ENCODE measurements around the gene EGFL7. TPM values are rescaled to one million over a fixed set of nuclear protein-coding genes. Genes with fewer than 3 reads are reported as not detected.

EGFL7 gene
- polyA plus RNA-seq, 3 donors, result 1.3 to 2.8 (median 2.2) TPM

- DNase-seq, result peak in 2 of 3 donors; percentile 25 to 32
- Histone ChIP-seq H4K20me1 (ENCODE audit: insufficient read depth, low read length) (peaks cover 49% of the 10 kb centered on the region), H3K27ac (ENCODE audit: low read depth in 1 of 2, low read length in 2 of 2) (peak overlapping the region; percentile 89 to 92), H3K36me3 (replicated peaks in 1 of 2; ENCODE audit: control insufficient read depth in 1 of 2, insufficient read depth in 2 of 2, low read length in 2 of 2) (peaks cover 0 to 13% of the 10 kb centered on the region in 2 donors), H3K9ac (ENCODE audit: insufficient read depth, low read length, poor library complexity, severe bottlenecking) (peak overlapping the region; percentile 96), H3K4me1 (ENCODE audit: control insufficient read depth in 1 of 2, insufficient read depth in 2 of 2, low read length in 2 of 2) (peaks cover 26 to 44% of the 10 kb centered on the region in 2 donors), H3K4me2 (replicated peaks; ENCODE audit: extremely low read depth, low read length, poor library complexity, severe bottlenecking) (peak overlapping the region; percentile 98), H3K4me3 (replicated peaks in 1 of 3; ENCODE audit: low read depth in 2 of 3, low read length in 3 of 3) (peak overlapping the region; percentile 78 to 97 (median 97)), H3K9me3 (replicated peaks in 1 of 2; ENCODE audit: control insufficient read depth in 1 of 2, insufficient read depth in 1 of 2, low read length in 2 of 2) (no peaks in the 10 kb centered on the region), H2AFZ (ENCODE audit: insufficient read depth, low read depth, low read length, poor library complexity, severe bottlenecking) (peak overlapping the region; percentile 72), H3K27me3 (ENCODE audit: control insufficient read depth in 2 of 2, insufficient read depth in 2 of 2, low read length in 2 of 2) (no peaks in the 10 kb centered on the region), H3K79me2 (ENCODE audit: insufficient read depth, low read length) (peaks cover 59% of the 10 kb centered on the region)
- peaks cover 29% of the 10 kb centered on the region for H3K4me1 Mint-ChIP-seq
- H3K9me3 Mint-ChIP-seq, result peaks cover 0 to 3% (median 0%) of the 10 kb centered on the region in 7 donors
- no peaks in the 10 kb centered on the region for H3K27me3 Mint-ChIP-seq (ENCODE audit: low read depth in 3 of 3)
- H3K4me3 Mint-ChIP-seq, result peak overlapping the region; percentile 93 to 98
- H3K27ac Mint-ChIP-seq, result peak overlapping the region; percentile 88 to 96 (median 93)
- WGBS (ENCODE audit: insufficient coverage), result 36% methylated on average over 16 of the region's 19 CpGs
- H3K36me3 Mint-ChIP-seq, result peaks cover 0 to 12% of the 10 kb centered on the region in 2 donors
- no peak for TF ChIP-seq CTCF (IDR thresholded peaks at IDR 0.05)
- intact Hi-C loops (cut with micrococcal nuclease), result loop anchor here (5.0 kb wide), 2 partner anchors 41 to 199 kb away; no protein-coding TSS in a partner anchor
Observed at GRCh38 chr9:136685790-136686533, 23.2 kb downstream of the EGFL7 start.

- WGBS (ENCODE audit: insufficient coverage), result 0% methylated on average over 11 of the region's 20 CpGs
- intact Hi-C loops (cut with micrococcal nuclease), result loop anchor here (5.0 kb wide), 2 partner anchors 41 to 199 kb away; no protein-coding TSS in a partner anchor
- no peaks in the 10 kb centered on the region for H3K27me3 ChIP-seq (ENCODE audit: control insufficient read depth in 2 of 2, insufficient read depth in 2 of 2, low read length in 2 of 2)
- peak overlapping the region; percentile 98 for H3K4me2 ChIP-seq (replicated peaks; ENCODE audit: extremely low read depth, low read length, poor library complexity, severe bottlenecking)
- H3K36me3 Mint-ChIP-seq, result peaks cover 0 to 9% of the 10 kb centered on the region in 2 donors
- H3K4me1 Mint-ChIP-seq, result peaks cover 28% of the 10 kb centered on the region
- H3K9ac ChIP-seq (ENCODE audit: insufficient read depth, low read length, poor library complexity, severe bottlenecking), result peak overlapping the region; percentile 96
- peaks cover 24 to 39% of the 10 kb centered on the region in 2 donors for H3K4me1 ChIP-seq (ENCODE audit: control insufficient read depth in 1 of 2, insufficient read depth in 2 of 2, low read length in 2 of 2)
- H3K9me3 Mint-ChIP-seq, result peaks cover 0 to 3% (median 0%) of the 10 kb centered on the region in 7 donors
- H3K4me3 Mint-ChIP-seq, result peak overlapping the region; percentile 93 to 98
- H3K27ac Mint-ChIP-seq, result peak overlapping the region; percentile 88 to 96 (median 93)
- peaks cover 45% of the 10 kb centered on the region for H4K20me1 ChIP-seq (ENCODE audit: insufficient read depth, low read length)
- no peak for DNase-seq
- H3K4me3 ChIP-seq (replicated peaks in 1 of 3; ENCODE audit: low read depth in 2 of 3, low read length in 3 of 3), result peak overlapping the region; percentile 78 to 97 (median 97)
- H3K79me2 ChIP-seq (ENCODE audit: insufficient read depth, low read length), result peaks cover 54% of the 10 kb centered on the region
- peak overlapping the region; percentile 72 for H2AFZ ChIP-seq (ENCODE audit: insufficient read depth, low read depth, low read length, poor library complexity, severe bottlenecking)
- H3K27me3 Mint-ChIP-seq (ENCODE audit: low read depth in 3 of 3), result peaks cover 0 to 3% (median 0%) of the 10 kb centered on the region in 3 donors
- H3K9me3 ChIP-seq (replicated peaks in 1 of 2; ENCODE audit: control insufficient read depth in 1 of 2, insufficient read depth in 1 of 2, low read length in 2 of 2), result no peaks in the 10 kb centered on the region
- H3K36me3 ChIP-seq (replicated peaks in 1 of 2; ENCODE audit: control insufficient read depth in 1 of 2, insufficient read depth in 2 of 2, low read length in 2 of 2), result peaks cover 0 to 13% of the 10 kb centered on the region in 2 donors
- H3K27ac ChIP-seq (ENCODE audit: low read depth in 1 of 2, low read length in 2 of 2), result peak overlapping the region; percentile 89 to 92
- TF ChIP-seq CTCF (IDR thresholded peaks at IDR 0.05), result no peak
Observed at GRCh38 chr9:136686534-136686793, 23.7 kb downstream of the EGFL7 start.
